Chondrocyte (in vitro differentiated cells): ENCODE data around the gene SAYSD1. TPM values are rescaled to one million over a fixed set of nuclear protein-coding genes. Genes with fewer than 3 reads are reported as not detected.
A peak's percentile ranks its signal among the peaks of the same experiment; 100 is the strongest.

Experiments
- DNase-seq: peaks from one replicate; pipeline ENCODE4 v3.0.0; 2021; ENCODE audit warnings: mixed read lengths, low spot score
- H3K27ac Mint-ChIP-seq: one replicate; pipeline ENCODE4 v1.8.0; 2021; ENCODE audit warnings: mild to moderate bottlenecking, moderate library complexity, mixed read lengths; ENCODE audit not compliant: unreplicated experiment
- H3K27me3 Mint-ChIP-seq: 2 replicates; pipeline ENCODE4 v1.8.0; 2021; ENCODE audit warnings: low read depth, mixed read lengths
- H3K36me3 Mint-ChIP-seq: 2 replicates; pipeline ENCODE4 v1.8.0; 2021; ENCODE audit warnings: low read depth, mixed read lengths
- H3K4me1 Mint-ChIP-seq: 2 replicates; pipeline ENCODE4 v1.8.0; 2021; ENCODE audit warnings: low read depth, mild to moderate bottlenecking, mixed read lengths
- H3K4me3 Mint-ChIP-seq: one replicate; pipeline ENCODE4 v1.8.0; 2021; ENCODE audit warnings: mild to moderate bottlenecking, moderate library complexity, mixed read lengths; ENCODE audit not compliant: unreplicated experiment
- H3K9me3 Mint-ChIP-seq: 2 replicates; pipeline ENCODE4 v1.8.0; 2021; ENCODE audit warnings: low read depth, mixed read lengths
- total RNA-seq: library from RNA; stranded (reverse); gene quantifications from 3 replicates; pipeline ENCODE4 v1.2.1, GENCODE V29; 2021
- TF ChIP-seq, protein P1 (sequence below): fragments of 200-600 bp; sonication (generic); IDR thresholded peaks from 2 replicates; pipeline ENCODE4 v1.5.0; 2021; ENCODE audit warnings: antibody characterized with exemption, mild to moderate bottlenecking, moderate library complexity

SAYSD1 gene
- total RNA-seq, 1 donor from 2014 or later: 13.9 TPM

DNA sequence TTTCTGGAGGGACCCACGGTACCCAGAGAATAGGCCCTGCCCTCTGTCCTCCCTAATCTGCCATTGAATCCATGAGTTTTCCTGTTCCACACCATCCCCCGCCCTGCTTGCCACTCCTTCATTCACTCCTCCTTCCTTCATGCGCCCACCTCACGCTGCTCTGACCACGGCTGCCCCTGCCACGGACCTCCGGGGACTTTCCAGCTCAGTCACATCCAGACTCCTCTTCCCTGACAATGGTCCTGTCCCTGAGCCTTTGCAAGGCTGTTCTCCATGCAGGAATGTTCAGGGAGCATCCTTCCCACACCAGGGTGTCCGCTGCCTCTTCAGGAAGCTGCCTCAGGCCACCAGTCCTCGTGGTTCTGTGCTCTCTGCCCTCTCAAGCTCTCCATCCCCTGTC, 40.5 kb downstream of the SAYSD1 start:
- TF ChIP-seq, protein P1, sequence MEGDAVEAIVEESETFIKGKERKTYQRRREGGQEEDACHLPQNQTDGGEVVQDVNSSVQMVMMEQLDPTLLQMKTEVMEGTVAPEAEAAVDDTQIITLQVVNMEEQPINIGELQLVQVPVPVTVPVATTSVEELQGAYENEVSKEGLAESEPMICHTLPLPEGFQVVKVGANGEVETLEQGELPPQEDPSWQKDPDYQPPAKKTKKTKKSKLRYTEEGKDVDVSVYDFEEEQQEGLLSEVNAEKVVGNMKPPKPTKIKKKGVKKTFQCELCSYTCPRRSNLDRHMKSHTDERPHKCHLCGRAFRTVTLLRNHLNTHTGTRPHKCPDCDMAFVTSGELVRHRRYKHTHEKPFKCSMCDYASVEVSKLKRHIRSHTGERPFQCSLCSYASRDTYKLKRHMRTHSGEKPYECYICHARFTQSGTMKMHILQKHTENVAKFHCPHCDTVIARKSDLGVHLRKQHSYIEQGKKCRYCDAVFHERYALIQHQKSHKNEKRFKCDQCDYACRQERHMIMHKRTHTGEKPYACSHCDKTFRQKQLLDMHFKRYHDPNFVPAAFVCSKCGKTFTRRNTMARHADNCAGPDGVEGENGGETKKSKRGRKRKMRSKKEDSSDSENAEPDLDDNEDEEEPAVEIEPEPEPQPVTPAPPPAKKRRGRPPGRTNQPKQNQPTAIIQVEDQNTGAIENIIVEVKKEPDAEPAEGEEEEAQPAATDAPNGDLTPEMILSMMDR: no peak
- no peak overlapping the region for H3K4me3 Mint-ChIP-seq
- DNase-seq: peak; percentile 56
- no peaks in the 10 kb centered on the region for H3K36me3 Mint-ChIP-seq
- H3K27me3 Mint-ChIP-seq: peaks cover 18% of the 10 kb centered on the region
- peaks cover 6% of the 10 kb centered on the region for H3K9me3 Mint-ChIP-seq
- H3K27ac Mint-ChIP-seq: no peak overlapping the region
- H3K4me1 Mint-ChIP-seq: no peaks in the 10 kb centered on the region

DNA sequence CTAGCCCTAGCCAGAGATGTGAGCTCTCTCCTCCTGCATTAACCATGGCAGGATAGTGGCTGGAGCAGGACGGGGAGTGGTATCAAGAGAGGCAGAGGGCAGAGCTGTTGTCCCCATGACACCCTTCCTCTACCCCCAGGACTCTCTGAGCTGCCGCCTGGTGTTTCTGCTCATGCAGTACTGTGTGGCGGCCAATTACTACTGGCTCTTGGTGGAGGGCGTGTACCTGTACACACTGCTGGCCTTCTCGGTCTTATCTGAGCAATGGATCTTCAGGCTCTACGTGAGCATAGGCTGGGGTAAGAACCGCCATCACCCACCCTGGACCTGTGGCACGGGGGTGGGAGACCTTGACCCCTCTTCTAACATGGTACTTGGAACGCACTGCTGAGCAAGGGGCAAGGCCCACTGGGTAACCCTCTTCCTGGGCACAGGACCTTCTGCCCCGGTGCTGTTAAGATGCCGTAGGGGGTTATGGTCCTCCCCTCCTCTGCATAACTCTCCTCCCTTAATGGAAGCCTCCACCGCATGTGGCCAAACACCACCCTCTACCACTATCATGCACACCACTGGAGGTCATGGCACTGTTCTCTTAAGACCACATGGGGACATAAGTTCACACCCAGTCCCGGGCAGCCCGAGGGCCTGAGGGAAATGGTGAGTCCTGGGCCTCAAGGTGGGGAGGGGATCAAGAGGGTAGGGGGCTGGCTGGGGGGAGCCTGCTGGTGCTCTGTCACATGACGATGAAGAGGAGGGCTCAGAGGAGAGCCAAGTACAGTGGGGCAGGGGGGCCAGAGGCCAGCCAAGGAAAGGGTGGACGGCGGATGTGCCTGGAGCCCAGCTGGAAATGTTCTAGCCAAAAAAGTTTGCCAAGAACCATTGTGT, 41.3 kb downstream of the SAYSD1 start:
- no peaks in the 10 kb centered on the region for H3K36me3 Mint-ChIP-seq
- TF ChIP-seq, protein P1: no peak
- no peak overlapping the region for H3K27ac Mint-ChIP-seq
- H3K4me1 Mint-ChIP-seq: no peaks in the 10 kb centered on the region
- H3K4me3 Mint-ChIP-seq: no peak overlapping the region
- H3K9me3 Mint-ChIP-seq: peaks cover 11% of the 10 kb centered on the region
- peaks cover 18% of the 10 kb centered on the region for H3K27me3 Mint-ChIP-seq
- peak; percentile 65 for DNase-seq

DNA sequence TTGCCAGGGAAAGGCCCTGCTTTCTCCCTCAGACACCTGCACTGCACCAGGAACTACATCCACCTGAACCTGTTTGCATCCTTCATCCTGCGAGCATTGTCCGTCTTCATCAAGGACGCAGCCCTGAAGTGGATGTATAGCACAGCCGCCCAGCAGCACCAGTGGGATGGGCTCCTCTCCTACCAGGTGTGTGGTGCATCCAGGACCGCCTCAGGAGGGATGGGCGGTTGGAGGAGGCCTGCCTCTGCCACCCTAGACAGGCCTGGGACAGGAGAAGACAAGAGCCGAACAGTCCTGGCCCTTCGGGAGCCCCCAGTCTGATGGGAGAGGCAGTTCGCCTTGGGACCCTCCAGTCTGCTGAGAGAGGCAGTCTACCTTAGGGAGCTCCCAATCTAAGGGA, 42.2 kb downstream of the SAYSD1 start:
- Mint-ChIP-seq H3K4me3 (no peak overlapping the region), H3K27ac (no peak overlapping the region), H3K4me1 (no peaks in the 10 kb centered on the region), H3K36me3 (no peaks in the 10 kb centered on the region), H3K9me3 (peaks cover 11% of the 10 kb centered on the region), H3K27me3 (peaks cover 16% of the 10 kb centered on the region)
- TF ChIP-seq, protein P1: no peak
- DNase-seq: peak; percentile 62

DNA sequence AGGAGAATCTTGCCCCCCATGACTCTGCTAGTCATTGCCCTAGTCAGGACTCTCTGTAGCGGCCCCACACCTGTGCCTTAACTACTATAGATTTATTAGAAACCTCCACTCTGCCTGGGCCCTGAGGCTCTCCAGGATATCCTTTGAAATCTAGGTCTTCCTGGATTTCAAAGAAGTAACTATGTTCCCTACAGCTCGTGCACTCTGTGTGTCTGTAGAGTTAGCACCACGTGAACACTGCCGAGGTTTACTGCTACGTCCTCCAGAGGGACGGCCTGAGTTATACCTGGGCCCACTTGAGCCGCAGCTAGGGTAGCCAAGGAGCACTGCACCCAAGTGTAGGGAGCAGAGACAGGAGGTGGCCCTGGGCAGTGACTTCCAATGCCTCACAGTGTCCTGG, 46.6 kb downstream of the SAYSD1 start:
- Mint-ChIP-seq H3K4me3 (no peak overlapping the region), H3K27me3 (peaks cover 38% of the 10 kb centered on the region), H3K36me3 (no peaks in the 10 kb centered on the region), H3K27ac (no peak overlapping the region), H3K4me1 (no peaks in the 10 kb centered on the region), H3K9me3 (peaks cover 11% of the 10 kb centered on the region)
- TF ChIP-seq, protein P1: no peak
- DNase-seq: peak; percentile 48

DNA sequence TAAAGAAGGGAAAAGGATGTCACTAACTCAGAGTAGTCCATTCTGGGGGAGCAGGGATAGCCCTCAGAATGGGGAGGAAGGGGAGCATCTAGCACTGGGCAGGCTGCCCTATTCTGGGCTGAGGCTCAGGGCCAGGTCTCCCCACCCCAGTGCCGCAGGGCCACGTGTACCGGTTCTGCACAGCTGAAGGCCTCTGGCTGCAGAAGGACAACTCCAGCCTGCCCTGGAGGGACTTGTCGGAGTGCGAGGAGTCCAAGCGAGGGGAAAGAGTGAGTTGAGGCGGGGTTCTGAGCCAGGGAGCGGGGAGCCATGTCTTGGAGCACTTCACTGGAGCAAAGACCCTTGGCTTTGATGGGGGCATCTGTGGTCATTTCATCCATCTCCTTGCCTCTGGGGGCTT, 49.4 kb downstream of the SAYSD1 start:
- Mint-ChIP-seq H3K27ac (no peak overlapping the region), H3K4me1 (no peaks in the 10 kb centered on the region), H3K27me3 (peaks cover 49% of the 10 kb centered on the region), H3K4me3 (no peak overlapping the region), H3K9me3 (peaks cover 11% of the 10 kb centered on the region), H3K36me3 (no peaks in the 10 kb centered on the region)
- TF ChIP-seq, protein P1: no peak
- peak; percentile 57 for DNase-seq
